Measurements from ENCODE around the gene SLC22A13. TPM values are rescaled to one million over a fixed set of nuclear protein-coding genes. Genes with fewer than 3 reads are reported as not detected.

The SLC22A13 gene
- total and polyA plus RNA-seq, 2 donors (not counting 3 experiments of a cell fraction or from before 2014, with no cell fraction given): 0.11 to 0.53 TPM

DNA sequence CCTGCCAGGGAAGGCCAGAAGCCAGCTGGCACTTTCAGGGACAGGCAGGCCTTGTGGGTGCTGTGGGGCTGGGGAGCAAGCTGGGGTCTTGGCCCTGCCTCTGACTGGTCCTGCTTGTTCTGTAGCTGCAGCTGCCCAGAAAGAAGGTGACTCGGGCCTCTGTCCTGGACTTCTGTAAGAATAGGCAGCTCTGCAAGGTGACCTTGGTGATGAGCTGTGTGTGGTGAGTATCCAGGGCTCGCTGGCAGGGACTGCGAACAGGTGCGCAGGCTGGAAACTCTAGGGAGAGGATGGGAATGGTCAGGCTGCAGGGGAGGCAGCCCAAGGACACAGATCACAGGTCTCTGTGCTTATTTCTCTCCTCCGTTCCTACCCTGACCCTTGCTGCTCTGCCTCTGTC is 47.7 kb downstream of the SLC22A13 start:
- no peaks in the 10 kb centered on the region for H3K9me1 ChIP-seq (replicated peaks; ENCODE audit: control insufficient read depth, extremely low read depth, insufficient read depth, low read length)
- H3K4me1 ChIP-seq (ENCODE audit: control insufficient read depth, extremely low read depth, insufficient read depth, low read length): no peaks in the 10 kb centered on the region
- no peaks in the 10 kb centered on the region for H3K36me3 ChIP-seq (ENCODE audit: control insufficient read depth in 2 of 2, extremely low read depth in 1 of 2, insufficient read depth in 2 of 2, low read length in 2 of 2)
- no peak overlapping the region for H3K9ac ChIP-seq (replicated peaks; ENCODE audit: extremely low read depth, insufficient read depth, low read length)
- no peak for TF ChIP-seq MYC (IDR thresholded peaks at IDR 0.05; ENCODE audit: low read depth, low read length)
- TF ChIP-seq EZH2 (IDR thresholded peaks at IDR 0.05; ENCODE audit: borderline replicate concordance, low read depth, low read length, severe bottlenecking): no peak
- no peak for TF ChIP-seq GATA2 (IDR thresholded peaks at IDR 0.05; ENCODE audit: insufficient read depth, insufficient read length, low read depth, low read length)
- TF ChIP-seq POLR2AphosphoS5 (IDR thresholded peaks at IDR 0.05; ENCODE audit: insufficient read depth, low read depth, low read length): no peak
- TF ChIP-seq FOS (IDR thresholded peaks at IDR 0.05; ENCODE audit: borderline replicate concordance, insufficient read depth, low read length): no peak
- TF ChIP-seq POLR2A (IDR thresholded peaks at IDR 0.05; ENCODE audit: low read depth, low read length): no peak
- TF ChIP-seq, protein P1, sequence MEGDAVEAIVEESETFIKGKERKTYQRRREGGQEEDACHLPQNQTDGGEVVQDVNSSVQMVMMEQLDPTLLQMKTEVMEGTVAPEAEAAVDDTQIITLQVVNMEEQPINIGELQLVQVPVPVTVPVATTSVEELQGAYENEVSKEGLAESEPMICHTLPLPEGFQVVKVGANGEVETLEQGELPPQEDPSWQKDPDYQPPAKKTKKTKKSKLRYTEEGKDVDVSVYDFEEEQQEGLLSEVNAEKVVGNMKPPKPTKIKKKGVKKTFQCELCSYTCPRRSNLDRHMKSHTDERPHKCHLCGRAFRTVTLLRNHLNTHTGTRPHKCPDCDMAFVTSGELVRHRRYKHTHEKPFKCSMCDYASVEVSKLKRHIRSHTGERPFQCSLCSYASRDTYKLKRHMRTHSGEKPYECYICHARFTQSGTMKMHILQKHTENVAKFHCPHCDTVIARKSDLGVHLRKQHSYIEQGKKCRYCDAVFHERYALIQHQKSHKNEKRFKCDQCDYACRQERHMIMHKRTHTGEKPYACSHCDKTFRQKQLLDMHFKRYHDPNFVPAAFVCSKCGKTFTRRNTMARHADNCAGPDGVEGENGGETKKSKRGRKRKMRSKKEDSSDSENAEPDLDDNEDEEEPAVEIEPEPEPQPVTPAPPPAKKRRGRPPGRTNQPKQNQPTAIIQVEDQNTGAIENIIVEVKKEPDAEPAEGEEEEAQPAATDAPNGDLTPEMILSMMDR (IDR thresholded peaks at IDR 0.05; ENCODE audit: extremely low read depth in 1 of 2, insufficient read depth in 1 of 2, low read depth in 1 of 2, low read length in 2 of 2): no peak
- TF ChIP-seq, protein P2, sequence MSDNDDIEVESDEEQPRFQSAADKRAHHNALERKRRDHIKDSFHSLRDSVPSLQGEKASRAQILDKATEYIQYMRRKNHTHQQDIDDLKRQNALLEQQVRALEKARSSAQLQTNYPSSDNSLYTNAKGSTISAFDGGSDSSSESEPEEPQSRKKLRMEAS (IDR thresholded peaks at IDR 0.05; ENCODE audit: insufficient read depth, insufficient read length): no peak
- no peak for TF ChIP-seq JUN (IDR thresholded peaks at IDR 0.05; ENCODE audit: borderline replicate concordance, insufficient read depth, insufficient read length, low read depth)
- no TSS peak for BruUV-seq (replicated peaks)
- H3K79me2 ChIP-seq (ENCODE audit: control insufficient read depth, insufficient read depth, low read length): no peaks in the 10 kb centered on the region
- dilution Hi-C loops (cut with MboI; ENCODE audit: extremely low pct_ligation_motif_present, low sequenced_read_pairs) (no loop called here), intact Hi-C loops (cut with micrococcal nuclease) (no loop called here)
- ChIA-PET POLR2A (no interaction called here), CTCF (no interaction called here)
- no peak overlapping the region for H3K4me3 ChIP-seq (replicated peaks in 1 of 3; ENCODE audit: insufficient read depth in 1 of 3, low read depth in 1 of 3, low read length in 3 of 3)
- no peak overlapping the region for H3K4me2 ChIP-seq (ENCODE audit: insufficient read depth, low read length)
- no peak for FAIRE-seq
- no peaks in the 10 kb centered on the region for H4K20me1 ChIP-seq (replicated peaks; ENCODE audit: control insufficient read depth, extremely low read depth, insufficient read depth, low read length)
- H2AFZ ChIP-seq (ENCODE audit: low read depth, low read length): no peak overlapping the region
- no peak for DNase-seq (ENCODE audit: low read depth, low spot score)
- H3K27me3 ChIP-seq (ENCODE audit: control insufficient read depth in 2 of 2, insufficient read depth in 2 of 2, low read length in 2 of 2): no peaks in the 10 kb centered on the region
- no peaks in the 10 kb centered on the region for H3K9me3 ChIP-seq (replicated peaks; ENCODE audit: control insufficient read depth, insufficient read depth, low read length)
- H3K27ac ChIP-seq (ENCODE audit: insufficient read depth, low read depth, low read length): no peak overlapping the region

All from endothelial cell of umbilical vein (primary cell).